ENCODE data around the gene ZBTB40. TPM values are rescaled to one million over a fixed set of nuclear protein-coding genes. Genes with fewer than 3 reads are reported as not detected.

The ZBTB40 gene
- total RNA-seq, 1 experiment from 2014 or later = 11.1 TPM

DNA sequence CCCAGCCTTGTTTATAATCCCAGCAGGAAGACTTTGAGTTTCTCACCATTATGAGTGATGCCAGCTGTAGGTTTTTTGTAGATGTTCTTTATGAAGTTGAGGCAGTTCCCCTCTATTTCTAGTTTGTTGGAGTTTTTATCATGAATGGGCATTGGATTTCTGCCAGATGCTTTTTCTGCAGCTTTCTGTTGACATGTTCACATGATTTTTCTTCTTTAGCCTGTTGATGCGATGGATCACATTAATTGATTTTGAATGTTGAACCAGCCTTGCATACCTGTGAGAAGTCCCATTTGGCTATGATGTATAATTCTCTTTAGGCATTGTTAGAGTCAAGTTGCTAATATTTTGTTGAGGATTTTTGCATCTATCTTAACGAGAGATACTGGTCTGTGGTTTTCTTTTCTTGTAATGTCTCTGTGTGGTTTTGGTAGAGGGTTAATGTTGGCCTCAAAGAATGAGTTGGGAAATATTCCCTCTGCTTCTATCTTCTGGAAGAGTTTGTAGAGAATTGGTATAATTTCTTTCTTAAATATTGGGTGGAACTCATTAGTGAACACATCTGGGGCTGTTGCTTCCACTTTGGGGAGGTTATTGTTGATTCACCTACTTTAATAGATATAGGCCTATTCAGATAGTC is 33.2 kb downstream of the ZBTB40 start:
- H2AFZ ChIP-seq (ENCODE audit: low read length) = no peak overlapping the region
- DNase-seq = no peak
- H3K27me3 ChIP-seq (ENCODE audit: low read length) = no peaks in the 10 kb centered on the region
- no peaks in the 10 kb centered on the region for H4K20me1 ChIP-seq (ENCODE audit: insufficient read depth, low read depth, low read length)
- H3K9ac ChIP-seq (ENCODE audit: low read length) = no peak overlapping the region
- no peaks in the 10 kb centered on the region for H3K4me1 ChIP-seq (ENCODE audit: low read length)
- H3K36me3 ChIP-seq (ENCODE audit: insufficient read depth, low read length) = no peaks in the 10 kb centered on the region
- no peak overlapping the region for H3K27ac ChIP-seq (ENCODE audit: low read length)
- H3K4me2 ChIP-seq (ENCODE audit: low read depth, low read length, poor library complexity, severe bottlenecking) = no peak overlapping the region
- H3K9me2 ChIP-seq (replicated peaks; ENCODE audit: insufficient read depth, low read length) = no peaks in the 10 kb centered on the region
- H3K4me3 ChIP-seq (ENCODE audit: low read length) = no peak overlapping the region
- H3K9me3 ChIP-seq (ENCODE audit: low read length) = 0 out of 2 replicates have a peak, but pooled peaks cover 12% of the 10 kb centered on the region
- H3K79me2 ChIP-seq (ENCODE audit: low read length) = peaks cover 71% of the 10 kb centered on the region

- H2AFZ ChIP-seq (ENCODE audit: low read length) = no peak overlapping the region
- H3K27ac ChIP-seq (ENCODE audit: low read length) = no peak overlapping the region
- no peak overlapping the region for H3K9ac ChIP-seq (ENCODE audit: low read length)
- H3K4me1 ChIP-seq (ENCODE audit: low read length) = no peaks in the 10 kb centered on the region
- no peak overlapping the region for H3K4me2 ChIP-seq (ENCODE audit: low read depth, low read length, poor library complexity, severe bottlenecking)
- DNase-seq = no peak
- H3K4me3 ChIP-seq (ENCODE audit: low read length) = no peak overlapping the region
- no peaks in the 10 kb centered on the region for H3K9me2 ChIP-seq (replicated peaks; ENCODE audit: insufficient read depth, low read length)
- H4K20me1 ChIP-seq (ENCODE audit: insufficient read depth, low read depth, low read length) = no peaks in the 10 kb centered on the region
- 0 out of 2 replicates have a peak, but pooled peaks cover 12% of the 10 kb centered on the region for H3K9me3 ChIP-seq (ENCODE audit: low read length)
- no peaks in the 10 kb centered on the region for H3K27me3 ChIP-seq (ENCODE audit: low read length)
- H3K79me2 ChIP-seq (ENCODE audit: low read length) = peaks cover 73% of the 10 kb centered on the region
- no peaks in the 10 kb centered on the region for H3K36me3 ChIP-seq (ENCODE audit: insufficient read depth, low read length)
Observed at GRCh38 chr1:22485431-22485830, 33.8 kb downstream of the ZBTB40 start.

GRCh38 chr1:22487781-22488180 is 36.1 kb downstream of the ZBTB40 start:
- Histone ChIP-seq H3K9me3 (ENCODE audit: low read length) (0 out of 2 replicates have a peak, but pooled peaks cover 12% of the 10 kb centered on the region), H3K4me1 (ENCODE audit: low read length) (no peaks in the 10 kb centered on the region), H3K9me2 (replicated peaks; ENCODE audit: insufficient read depth, low read length) (no peaks in the 10 kb centered on the region), H3K36me3 (ENCODE audit: insufficient read depth, low read length) (0 out of 2 replicates have a peak, but pooled peaks cover 5% of the 10 kb centered on the region), H3K27ac (ENCODE audit: low read length) (no peak overlapping the region), H3K27me3 (ENCODE audit: low read length) (no peaks in the 10 kb centered on the region), H3K4me3 (ENCODE audit: low read length) (no peak overlapping the region), H3K9ac (ENCODE audit: low read length) (no peak overlapping the region), H4K20me1 (ENCODE audit: insufficient read depth, low read depth, low read length) (no peaks in the 10 kb centered on the region), H2AFZ (ENCODE audit: low read length) (no peak overlapping the region), H3K79me2 (ENCODE audit: low read length) (peaks cover 64% of the 10 kb centered on the region), H3K4me2 (ENCODE audit: low read depth, low read length, poor library complexity, severe bottlenecking) (no peak overlapping the region)
- DNase-seq = no peak

- H3K4me2 ChIP-seq (ENCODE audit: low read depth, low read length, poor library complexity, severe bottlenecking) = no peak overlapping the region
- no peaks in the 10 kb centered on the region for H3K9me2 ChIP-seq (replicated peaks; ENCODE audit: insufficient read depth, low read length)
- H3K4me1 ChIP-seq (ENCODE audit: low read length) = no peaks in the 10 kb centered on the region
Observed at GRCh38 chr1:22488319-22488718, 36.7 kb downstream of the ZBTB40 start.

DNA sequence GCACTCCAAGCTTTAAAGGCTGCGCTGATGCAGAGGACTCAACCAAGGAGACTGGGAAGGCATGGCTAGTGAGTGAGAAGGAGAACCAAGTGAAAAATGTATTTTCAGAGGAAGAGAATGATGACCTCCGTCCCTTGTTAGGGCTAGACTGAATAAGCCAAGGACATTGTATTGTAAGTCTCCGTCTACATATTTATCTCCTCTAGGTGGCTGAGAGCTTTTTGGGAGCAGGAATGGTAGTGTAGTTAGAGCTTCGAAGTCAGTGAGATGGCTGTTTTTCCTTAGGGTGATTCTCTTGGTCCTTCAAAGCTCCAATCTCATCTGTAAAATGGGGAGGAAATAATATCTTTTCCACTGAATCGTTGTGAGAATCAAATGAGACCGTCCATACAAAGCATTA is 37.6 kb downstream of the ZBTB40 start:
- Histone ChIP-seq H3K36me3 (ENCODE audit: insufficient read depth, low read length) (0 out of 2 replicates have a peak, but pooled peaks cover 5% of the 10 kb centered on the region), H3K27me3 (ENCODE audit: low read length) (no peaks in the 10 kb centered on the region), H3K9me2 (replicated peaks; ENCODE audit: insufficient read depth, low read length) (no peaks in the 10 kb centered on the region), H3K9me3 (ENCODE audit: low read length) (0 out of 2 replicates have a peak, but pooled peaks cover 8% of the 10 kb centered on the region), H4K20me1 (ENCODE audit: insufficient read depth, low read depth, low read length) (no peaks in the 10 kb centered on the region), H3K9ac (ENCODE audit: low read length) (no peak overlapping the region), H3K4me3 (ENCODE audit: low read length) (no peak overlapping the region), H2AFZ (ENCODE audit: low read length) (no peak overlapping the region), H3K79me2 (ENCODE audit: low read length) (peaks cover 52% of the 10 kb centered on the region), H3K27ac (ENCODE audit: low read length) (no peak overlapping the region), H3K4me2 (ENCODE audit: low read depth, low read length, poor library complexity, severe bottlenecking) (no peak overlapping the region), H3K4me1 (ENCODE audit: low read length) (no peaks in the 10 kb centered on the region)
- no peak for DNase-seq

More at GRCh38 chr1:22488319-22488718, 36.7 kb downstream of the ZBTB40 start:
- 0 out of 2 replicates have a peak, but pooled peaks cover 12% of the 10 kb centered on the region for H3K9me3 ChIP-seq (ENCODE audit: low read length)
- H3K27ac ChIP-seq (ENCODE audit: low read length) = no peak overlapping the region
- no peak for DNase-seq
- H3K27me3 ChIP-seq (ENCODE audit: low read length) = no peaks in the 10 kb centered on the region
- H3K79me2 ChIP-seq (ENCODE audit: low read length) = peaks cover 61% of the 10 kb centered on the region
- H4K20me1 ChIP-seq (ENCODE audit: insufficient read depth, low read depth, low read length) = no peaks in the 10 kb centered on the region
- H2AFZ ChIP-seq (ENCODE audit: low read length) = no peak overlapping the region
- H3K9ac ChIP-seq (ENCODE audit: low read length) = no peak overlapping the region
- 0 out of 2 replicates have a peak, but pooled peaks cover 5% of the 10 kb centered on the region for H3K36me3 ChIP-seq (ENCODE audit: insufficient read depth, low read length)
- H3K4me3 ChIP-seq (ENCODE audit: low read length) = no peak overlapping the region

GRCh38 chr1:22489823-22490222 is 38.2 kb downstream of the ZBTB40 start:
- Histone ChIP-seq H2AFZ (ENCODE audit: low read length) (no peak overlapping the region), H3K4me3 (ENCODE audit: low read length) (no peak overlapping the region), H3K79me2 (ENCODE audit: low read length) (peaks cover 47% of the 10 kb centered on the region), H4K20me1 (ENCODE audit: insufficient read depth, low read depth, low read length) (no peaks in the 10 kb centered on the region), H3K9ac (ENCODE audit: low read length) (no peak overlapping the region), H3K27ac (ENCODE audit: low read length) (no peak overlapping the region), H3K4me1 (ENCODE audit: low read length) (no peaks in the 10 kb centered on the region), H3K9me3 (ENCODE audit: low read length) (0 out of 2 replicates have a peak, but pooled peaks cover 3% of the 10 kb centered on the region), H3K9me2 (replicated peaks; ENCODE audit: insufficient read depth, low read length) (no peaks in the 10 kb centered on the region), H3K27me3 (ENCODE audit: low read length) (no peaks in the 10 kb centered on the region), H3K36me3 (ENCODE audit: insufficient read depth, low read length) (0 out of 2 replicates have a peak, but pooled peaks cover 5% of the 10 kb centered on the region), H3K4me2 (ENCODE audit: low read depth, low read length, poor library complexity, severe bottlenecking) (no peak overlapping the region)
- no peak for DNase-seq

- H3K36me3 ChIP-seq (ENCODE audit: insufficient read depth, low read length) = 0 out of 2 replicates have a peak, but pooled peaks cover 5% of the 10 kb centered on the region
- DNase-seq = no peak
- no peak overlapping the region for H3K9ac ChIP-seq (ENCODE audit: low read length)
- no peaks in the 10 kb centered on the region for H4K20me1 ChIP-seq (ENCODE audit: insufficient read depth, low read depth, low read length)
- no peaks in the 10 kb centered on the region for H3K9me2 ChIP-seq (replicated peaks; ENCODE audit: insufficient read depth, low read length)
- no peak overlapping the region for H2AFZ ChIP-seq (ENCODE audit: low read length)
- no peaks in the 10 kb centered on the region for H3K27me3 ChIP-seq (ENCODE audit: low read length)
- no peaks in the 10 kb centered on the region for H3K9me3 ChIP-seq (ENCODE audit: low read length)
- H3K79me2 ChIP-seq (ENCODE audit: low read length) = peaks cover 45% of the 10 kb centered on the region
- no peak overlapping the region for H3K27ac ChIP-seq (ENCODE audit: low read length)
- no peak overlapping the region for H3K4me3 ChIP-seq (ENCODE audit: low read length)
- no peak overlapping the region for H3K4me2 ChIP-seq (ENCODE audit: low read depth, low read length, poor library complexity, severe bottlenecking)
- H3K4me1 ChIP-seq (ENCODE audit: low read length) = no peaks in the 10 kb centered on the region
Observed at GRCh38 chr1:22490309-22490708, 38.7 kb downstream of the ZBTB40 start.

DNA sequence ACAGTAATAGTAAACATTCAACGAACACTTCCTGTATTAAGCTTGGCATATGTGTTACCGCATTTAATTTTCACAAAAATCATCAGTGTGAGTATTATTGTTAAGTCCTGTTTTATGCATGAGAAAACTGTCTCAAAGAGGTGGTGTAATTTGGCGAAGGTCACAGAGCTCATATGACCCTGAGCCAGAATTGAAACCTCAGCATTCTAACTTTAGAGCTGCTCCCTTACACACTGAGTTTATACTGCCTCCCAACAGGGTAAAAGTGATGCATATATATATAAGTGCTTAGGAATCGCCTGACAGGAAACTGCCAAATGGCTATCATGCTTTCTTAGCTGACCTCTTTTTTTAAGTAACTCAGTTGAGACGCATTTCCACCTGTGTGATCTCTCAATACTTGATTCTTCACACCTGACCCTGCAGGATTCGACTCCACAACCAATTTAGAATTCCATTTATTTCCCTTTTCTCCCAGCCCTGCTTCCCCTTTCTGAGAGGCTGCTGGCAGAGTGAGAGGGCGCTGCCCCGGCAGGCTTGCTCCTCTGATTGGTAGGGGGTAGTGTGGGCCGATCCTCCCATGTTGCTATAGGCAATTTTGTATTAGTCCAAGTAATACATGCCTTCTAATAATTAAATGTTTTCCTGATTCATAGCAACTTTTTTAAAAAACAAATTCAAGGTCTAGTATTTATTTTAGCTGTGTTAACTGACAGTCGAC is 40.5 kb downstream of the ZBTB40 start:
- Histone ChIP-seq H3K9ac (ENCODE audit: low read length) (no peak overlapping the region), H3K4me1 (ENCODE audit: low read length) (no peaks in the 10 kb centered on the region)

More for the DNA sequence above, 40.5 kb downstream of the ZBTB40 start:
- H3K9me2 ChIP-seq (replicated peaks; ENCODE audit: insufficient read depth, low read length) = no peaks in the 10 kb centered on the region
- H3K27ac ChIP-seq (ENCODE audit: low read length) = no peak overlapping the region
- 0 out of 2 replicates have a peak, but pooled peaks cover 5% of the 10 kb centered on the region for H3K36me3 ChIP-seq (ENCODE audit: insufficient read depth, low read length)
- H3K27me3 ChIP-seq (ENCODE audit: low read length) = no peaks in the 10 kb centered on the region
- peaks cover 27% of the 10 kb centered on the region for H3K79me2 ChIP-seq (ENCODE audit: low read length)
- H3K4me2 ChIP-seq (ENCODE audit: low read depth, low read length, poor library complexity, severe bottlenecking) = no peak overlapping the region
- H2AFZ ChIP-seq (ENCODE audit: low read length) = no peak overlapping the region
- no peaks in the 10 kb centered on the region for H3K9me3 ChIP-seq (ENCODE audit: low read length)
- H3K4me3 ChIP-seq (ENCODE audit: low read length) = no peak overlapping the region
- H4K20me1 ChIP-seq (ENCODE audit: insufficient read depth, low read depth, low read length) = no peaks in the 10 kb centered on the region
- DNase-seq = no peak
